Neural progenitor cell (in vitro differentiated cells): ENCODE data around the gene TRAPPC6A. TPM values are rescaled to one million over a fixed set of nuclear protein-coding genes. Genes with fewer than 3 reads are reported as not detected.

Experiments used
- DNase-seq: peaks from one replicate; pipeline ENCODE4 v3.0.0-alpha.2; 2016; ENCODE audit warnings: low spot score
- H2AFZ ChIP-seq: fragments of 200-600 bp; sonication (generic); replicated peaks from 2 replicates; pipeline ENCODE4 v1.6.1; 2016; ENCODE audit warnings: antibody characterized with exemption
- H3F3A ChIP-seq: fragments of 200-600 bp; sonication (generic); 2 replicates; pipeline ENCODE4 v1.6.1; 2016; ENCODE audit warnings: antibody characterized with exemption, low read depth
- H3K27ac ChIP-seq: fragments of 200-600 bp; sonication (generic); 2 replicates; pipeline ENCODE4 v1.5.1; 2016; ENCODE audit warnings: mild to moderate bottlenecking
- H3K27me3 ChIP-seq: fragments of 200-600 bp; sonication (generic); 2 replicates; pipeline ENCODE4 v1.6.1; 2016; ENCODE audit warnings: mild to moderate bottlenecking, moderate library complexity
- H3K36me3 ChIP-seq: fragments of 200-600 bp; sonication (generic); 2 replicates; pipeline ENCODE4 v1.5.1; 2016
- H3K4me1 ChIP-seq: fragments of 200-600 bp; sonication (generic); 2 replicates; pipeline ENCODE4 v1.6.1; 2016; ENCODE audit warnings: mixed run types
- H3K4me2 ChIP-seq: fragments of 200-600 bp; sonication (generic); 2 replicates; pipeline ENCODE4 v1.6.1; 2016
- H3K4me3 ChIP-seq: fragments of 200-600 bp; sonication (generic); 2 replicates; pipeline ENCODE4 v1.5.1; 2016
- H3K79me2 ChIP-seq: fragments of 200-600 bp; sonication (generic); 2 replicates; pipeline ENCODE4 v1.6.1; 2016; ENCODE audit warnings: low read depth
- H3K9ac ChIP-seq: fragments of 200-600 bp; sonication (generic); 2 replicates; pipeline ENCODE4 v1.6.1; 2016
- H3K9me3 ChIP-seq: fragments of 200-600 bp; sonication (generic); 2 replicates; pipeline ENCODE4 v1.5.1; 2016; ENCODE audit warnings: low read depth
- H4K20me1 ChIP-seq: fragments of 200-600 bp; sonication (generic); 2 replicates; pipeline ENCODE4 v1.6.1; 2016; ENCODE audit warnings: low read depth
- H3K27ac Mint-ChIP-seq: 3 replicates; pipeline ENCODE4 v1.8.0; 2021; ENCODE audit warnings: mixed read lengths
- H3K27me3 Mint-ChIP-seq: 2 replicates; pipeline ENCODE4 v1.8.0; 2022; ENCODE audit warnings: low read depth, mild to moderate bottlenecking, inconsistent platforms, moderate library complexity, mixed read lengths; ENCODE audit not compliant: insufficient read depth
- H3K36me3 Mint-ChIP-seq: 3 replicates; pipeline ENCODE4 v1.8.0; 2021; ENCODE audit warnings: mixed read lengths
- H3K4me1 Mint-ChIP-seq: 3 replicates; pipeline ENCODE4 v1.8.0; 2021; ENCODE audit warnings: mixed read lengths
- H3K4me3 Mint-ChIP-seq: 3 replicates; pipeline ENCODE4 v1.8.0; 2021; ENCODE audit warnings: mild to moderate bottlenecking, moderate library complexity, mixed read lengths
- H3K9me3 Mint-ChIP-seq: 3 replicates; pipeline ENCODE4 v1.8.0; 2020; ENCODE audit warnings: mixed read lengths
- EZH2 ChIP-seq: fragments of 200-600 bp; sonication (generic); IDR thresholded peaks from 2 replicates; pipeline ENCODE4 v1.6.1; 2017; ENCODE audit warnings: antibody characterized with exemption, mild to moderate bottlenecking, moderate library complexity
- EZH2phosphoT487 ChIP-seq: fragments of 200-600 bp; sonication (generic); IDR thresholded peaks from 2 replicates; pipeline ENCODE4 v1.6.1; 2017; ENCODE audit warnings: antibody characterized with exemption
- total RNA-seq: library from RNA; depleted of rRNA; stranded (reverse); fragments of >200 nt; gene quantifications from 2 replicates; pipeline ENCODE4 v1.2.3, GENCODE V29; 2015; ENCODE audit warnings: low replicate concordance
- TF ChIP-seq, protein P1 (sequence below): fragments of 200-600 bp; sonication (generic); IDR thresholded peaks from 2 replicates; pipeline ENCODE4 v1.5.1; 2017; ENCODE audit warnings: antibody characterized with exemption, mild to moderate bottlenecking

Gene TRAPPC6A
- total RNA-seq, 1 donor from 2014 or later: 24.7 TPM

DNA sequence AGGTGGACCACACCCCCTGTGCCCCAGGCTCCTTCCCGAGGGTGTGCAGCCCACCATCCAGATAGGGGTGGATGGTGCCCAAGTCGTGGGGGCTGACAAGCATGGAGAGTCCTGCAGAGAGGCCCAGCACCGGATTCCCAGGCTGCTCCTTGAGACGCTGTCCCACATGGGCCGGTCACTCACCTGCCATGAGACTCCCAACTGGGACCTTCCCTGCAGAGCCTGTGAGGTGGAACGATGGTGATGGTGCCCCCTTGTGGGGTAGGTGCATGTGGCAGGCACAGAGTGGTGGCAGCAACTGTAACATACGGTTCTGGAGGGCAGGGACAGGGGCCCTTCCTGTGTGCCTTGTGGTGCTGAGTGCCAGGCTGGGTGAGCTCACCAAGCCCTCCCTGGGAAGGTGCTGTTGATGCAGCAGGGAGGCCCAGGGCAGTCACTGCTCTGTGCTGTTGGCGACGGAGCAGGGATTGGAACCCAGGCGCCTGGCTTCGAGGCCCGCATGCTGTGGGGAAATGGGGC lies 52.0 kb downstream of the TRAPPC6A start:
- H3K4me1 ChIP-seq: peaks cover 9% of the 10 kb centered on the region
- H4K20me1 ChIP-seq: peaks cover 94% of the 10 kb centered on the region
- no peaks in the 10 kb centered on the region for H3K9me3 Mint-ChIP-seq
- peak; percentile 76 for DNase-seq
- H3K36me3 ChIP-seq: no peaks in the 10 kb centered on the region
- peaks cover 12% of the 10 kb centered on the region for H3K4me1 Mint-ChIP-seq
- no peaks in the 10 kb centered on the region for H3F3A ChIP-seq
- H3K36me3 Mint-ChIP-seq: no peaks in the 10 kb centered on the region
- H3K27ac Mint-ChIP-seq: no peak overlapping the region
- H3K9me3 ChIP-seq: no peaks in the 10 kb centered on the region
- H3K27me3 ChIP-seq: no peaks in the 10 kb centered on the region
- H3K27me3 Mint-ChIP-seq: peaks cover 6% of the 10 kb centered on the region
- no peak overlapping the region for H3K4me3 ChIP-seq
- H3K4me2 ChIP-seq: no peak overlapping the region
- no peak overlapping the region for H3K27ac ChIP-seq
- H3K79me2 ChIP-seq: peaks cover 48% of the 10 kb centered on the region
- TF ChIP-seq EZH2: no peak
- no peak for TF ChIP-seq EZH2phosphoT487
- TF ChIP-seq, protein P1, sequence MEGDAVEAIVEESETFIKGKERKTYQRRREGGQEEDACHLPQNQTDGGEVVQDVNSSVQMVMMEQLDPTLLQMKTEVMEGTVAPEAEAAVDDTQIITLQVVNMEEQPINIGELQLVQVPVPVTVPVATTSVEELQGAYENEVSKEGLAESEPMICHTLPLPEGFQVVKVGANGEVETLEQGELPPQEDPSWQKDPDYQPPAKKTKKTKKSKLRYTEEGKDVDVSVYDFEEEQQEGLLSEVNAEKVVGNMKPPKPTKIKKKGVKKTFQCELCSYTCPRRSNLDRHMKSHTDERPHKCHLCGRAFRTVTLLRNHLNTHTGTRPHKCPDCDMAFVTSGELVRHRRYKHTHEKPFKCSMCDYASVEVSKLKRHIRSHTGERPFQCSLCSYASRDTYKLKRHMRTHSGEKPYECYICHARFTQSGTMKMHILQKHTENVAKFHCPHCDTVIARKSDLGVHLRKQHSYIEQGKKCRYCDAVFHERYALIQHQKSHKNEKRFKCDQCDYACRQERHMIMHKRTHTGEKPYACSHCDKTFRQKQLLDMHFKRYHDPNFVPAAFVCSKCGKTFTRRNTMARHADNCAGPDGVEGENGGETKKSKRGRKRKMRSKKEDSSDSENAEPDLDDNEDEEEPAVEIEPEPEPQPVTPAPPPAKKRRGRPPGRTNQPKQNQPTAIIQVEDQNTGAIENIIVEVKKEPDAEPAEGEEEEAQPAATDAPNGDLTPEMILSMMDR: peak; percentile 80
- H3K4me3 Mint-ChIP-seq: no peak overlapping the region
- no peak overlapping the region for H2AFZ ChIP-seq
- no peak overlapping the region for H3K9ac ChIP-seq

DNA sequence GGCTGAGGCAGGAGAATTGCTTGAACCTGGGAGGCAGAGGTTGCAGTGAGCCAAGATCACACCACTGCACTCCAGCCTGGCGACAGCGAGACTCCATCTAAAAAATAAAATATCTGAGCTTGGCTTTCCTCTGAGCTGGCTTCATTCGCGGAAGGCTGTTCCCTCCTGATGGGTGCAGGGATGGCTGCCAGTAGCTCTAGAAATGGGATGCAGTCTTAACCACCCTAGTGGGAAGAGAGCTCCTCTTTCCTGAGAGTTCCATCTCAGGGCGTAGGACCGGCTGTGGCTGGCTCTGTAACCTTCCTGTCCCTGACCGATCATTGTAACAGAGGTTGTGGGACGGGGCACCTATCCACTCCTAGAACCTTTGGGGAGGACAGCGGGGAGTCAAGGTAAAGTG lies 52.7 kb downstream of the TRAPPC6A start:
- no peak overlapping the region for H3K4me3 ChIP-seq
- no peak overlapping the region for H3K4me2 ChIP-seq
- H3F3A ChIP-seq: no peaks in the 10 kb centered on the region
- no peak overlapping the region for H2AFZ ChIP-seq
- H4K20me1 ChIP-seq: peaks cover 94% of the 10 kb centered on the region
- H3K36me3 ChIP-seq: no peaks in the 10 kb centered on the region
- peaks cover 10% of the 10 kb centered on the region for H3K27me3 Mint-ChIP-seq
- H3K4me1 ChIP-seq: peaks cover 2% of the 10 kb centered on the region
- no peaks in the 10 kb centered on the region for H3K9me3 ChIP-seq
- H3K27ac Mint-ChIP-seq: no peak overlapping the region
- no peak overlapping the region for H3K9ac ChIP-seq
- no peaks in the 10 kb centered on the region for H3K36me3 Mint-ChIP-seq
- peaks cover 52% of the 10 kb centered on the region for H3K79me2 ChIP-seq
- H3K27ac ChIP-seq: no peak overlapping the region
- no peak overlapping the region for H3K4me3 Mint-ChIP-seq
- TF ChIP-seq EZH2phosphoT487 (no peak), EZH2 (no peak)
- TF ChIP-seq, protein P1: no peak
- H3K9me3 Mint-ChIP-seq: no peaks in the 10 kb centered on the region
- H3K4me1 Mint-ChIP-seq: peaks cover 8% of the 10 kb centered on the region
- H3K27me3 ChIP-seq: no peaks in the 10 kb centered on the region
- DNase-seq: no peak

DNA sequence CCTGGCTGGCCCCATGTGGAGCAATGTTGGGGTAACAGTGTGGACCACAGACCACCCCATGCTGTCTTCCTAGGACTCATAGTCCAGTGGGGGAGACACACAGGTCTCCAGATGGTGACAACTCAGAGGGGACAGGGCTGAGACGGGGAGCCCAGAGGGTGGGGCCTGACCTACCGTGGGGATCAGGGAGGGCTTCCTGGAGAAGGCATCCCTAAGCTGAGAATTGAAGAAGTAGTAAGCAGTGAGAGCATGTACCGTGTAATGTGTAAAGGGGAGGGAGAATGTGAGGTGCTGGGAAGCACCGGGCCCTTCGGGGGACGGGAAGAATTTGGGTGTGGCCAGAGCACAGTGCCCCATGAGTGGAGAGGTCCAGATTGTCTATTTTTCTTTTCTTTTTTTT lies 54.0 kb downstream of the TRAPPC6A start:
- no peak for TF ChIP-seq EZH2phosphoT487
- TF ChIP-seq, protein P1: no peak
- no peak for TF ChIP-seq EZH2
- no peaks in the 10 kb centered on the region for H3K9me3 ChIP-seq
- no peak overlapping the region for H3K27ac Mint-ChIP-seq
- H2AFZ ChIP-seq: no peak overlapping the region
- H3K27me3 ChIP-seq: no peaks in the 10 kb centered on the region
- no peaks in the 10 kb centered on the region for H3K4me1 ChIP-seq
- peaks cover 64% of the 10 kb centered on the region for H3K79me2 ChIP-seq
- peaks cover 93% of the 10 kb centered on the region for H4K20me1 ChIP-seq
- no peaks in the 10 kb centered on the region for H3F3A ChIP-seq
- no peak overlapping the region for H3K27ac ChIP-seq
- no peaks in the 10 kb centered on the region for H3K36me3 ChIP-seq
- H3K27me3 Mint-ChIP-seq: peaks cover 10% of the 10 kb centered on the region
- no peak overlapping the region for H3K9ac ChIP-seq
- no peaks in the 10 kb centered on the region for H3K36me3 Mint-ChIP-seq
- H3K9me3 Mint-ChIP-seq: no peaks in the 10 kb centered on the region
- H3K4me3 Mint-ChIP-seq: no peak overlapping the region
- H3K4me3 ChIP-seq: no peak overlapping the region
- no peak for DNase-seq
- no peak overlapping the region for H3K4me2 ChIP-seq
- peaks cover 8% of the 10 kb centered on the region for H3K4me1 Mint-ChIP-seq
